HCT116 (cell line): ENCODE data around the gene ROBO1. TPM values are rescaled to one million over a fixed set of nuclear protein-coding genes. Genes with fewer than 3 reads are reported as not detected.
A peak's percentile ranks its signal among the peaks of the same experiment; 100 is the strongest.

Experiments
- ATAC-seq: fragments of 200-7000 bp; cut with Tn5 transposase; 2 replicates; pipeline ENCODE4 v1.9.1; 2020; ENCODE audit warnings: mild to moderate bottlenecking, moderate library complexity
- BruUV-seq: library from RNA; stranded (reverse); fragments of 400-500 nt; replicated peaks from 2 replicates; lab custom pipeline; 2021; lab: Mats Ljungman, UMichigan
- CTCF ChIA-PET: fragments of 300-600 bp; sonication (Branson Sonifier 250); formaldehyde crosslinking; loops from one replicate; lab custom pipeline; 2021; ENCODE audit warnings: antibody characterized with exemption; lab: Charles Lee
- POLR2A ChIA-PET: fragments of 300-600, 350-600 bp; sonication (Branson Sonifier 250); formaldehyde crosslinking; loops from one replicate; lab custom pipeline; 2021; ENCODE audit warnings: antibody characterized with exemption; lab: Charles Lee
- RAD21 ChIA-PET, 2 experiments: fragments of 300-600 bp; sonication (Branson Sonifier 250); formaldehyde crosslinking; loops; one replicate each; lab custom pipeline; 2023; ENCODE audit warnings: low total read pairs in 2 of 2; ENCODE audit not compliant: uncharacterized antibody in 2 of 2, unreplicated experiment in 2 of 2, low non-redundant PET in 1 of 2; lab: Charles Lee
- DNase-seq: peaks from one replicate; pipeline ENCODE4 v3.0.0-alpha.2; 2010; ENCODE audit warnings: low read depth, low spot score
- H2AFZ ChIP-seq: fragments of 200-600 bp; shearing (Covaris generic), sonication (generic); 2 replicates; pipeline ENCODE4 v1.6.1; 2017; ENCODE audit warnings: low read depth, mixed run types, mixed read lengths, antibody characterized with exemption, low read length; ENCODE audit not compliant: poor library complexity, severe bottlenecking
- H3K27ac ChIP-seq: 2 replicates; pipeline ENCODE4 v1.5.1; 2012; ENCODE audit warnings: low read depth, low read length
- H3K27me3 ChIP-seq: fragments of 200-600 bp; sonication (generic); 2 replicates; pipeline ENCODE4 v1.6.1; 2016; ENCODE audit warnings: mixed run types, low read length, mixed read lengths; ENCODE audit not compliant: insufficient read depth
- H3K36me3 ChIP-seq, 2 experiments: fragments of 200-500 bp in 1 of 2; fragments of 200-600 bp in 1 of 2; sonication (Bioruptor generic) in 1 of 2; sonication (generic) in 1 of 2; 2 replicates each; pipeline versions ENCODE4 v1.5.1 to v1.6.1; 2014 to 2016; ENCODE audit warnings: low read length in 2 of 2, inconsistent platforms in 1 of 2, mixed read lengths in 1 of 2, mixed run types in 1 of 2; ENCODE audit not compliant: insufficient read depth in 2 of 2, control insufficient read depth in 1 of 2
- H3K4me1 ChIP-seq, 2 experiments: fragments of 200-600 bp in 1 of 2; sonication (generic) in 1 of 2; 2 replicates each; pipeline versions ENCODE4 v1.5.1 to v1.6.1; 2012 to 2017; ENCODE audit warnings: low read length in 2 of 2, inconsistent platforms in 1 of 2, mild to moderate bottlenecking in 1 of 2, mixed read lengths in 1 of 2, mixed run types in 1 of 2, moderate library complexity in 1 of 2; ENCODE audit not compliant: insufficient read depth in 2 of 2, control insufficient read depth in 1 of 2
- H3K4me2 ChIP-seq: fragments of 200-600 bp; sonication (generic); 2 replicates; pipeline ENCODE4 v1.6.1; 2017; ENCODE audit warnings: mixed run types, low read length, mixed read lengths
- H3K4me3 ChIP-seq, 2 experiments: fragments of 200-600 bp in 1 of 2; sonication (generic) in 1 of 2; replicated peaks in 1 of 2; 2 replicates each; pipeline ENCODE4 v1.5.1; 2011 to 2016; ENCODE audit warnings: low read length in 2 of 2, control low read depth in 1 of 2, low read depth in 1 of 2, mild to moderate bottlenecking in 1 of 2, mixed read lengths in 1 of 2, mixed run types in 1 of 2
- H3K79me2 ChIP-seq: fragments of 200-600 bp; sonication (generic); 2 replicates; pipeline ENCODE4 v1.6.1; 2017; ENCODE audit warnings: mild to moderate bottlenecking, mixed run types, low read length, moderate library complexity, mixed read lengths; ENCODE audit not compliant: insufficient read depth
- H3K9ac ChIP-seq: fragments of 200-600 bp; sonication (generic); 2 replicates; pipeline ENCODE4 v1.6.1; 2016; ENCODE audit warnings: low read length, mixed read lengths
- H3K9me2 ChIP-seq: fragments of 200-600 bp; sonication (generic), shearing (Covaris generic); 2 replicates; pipeline ENCODE4 v1.6.1; 2017; ENCODE audit warnings: mixed run types, mild to moderate bottlenecking, moderate library complexity; ENCODE audit not compliant: insufficient read depth
- H3K9me3 ChIP-seq, 2 experiments: fragments of 200-500 bp in 1 of 2; fragments of 200-600 bp in 1 of 2; sonication (Bioruptor generic) in 1 of 2; sonication (generic) in 1 of 2; 2 replicates each; pipeline ENCODE4 v1.6.1; 2014 to 2017; ENCODE audit warnings: low read length in 2 of 2, mixed read lengths in 2 of 2, inconsistent platforms in 1 of 2, low read depth in 1 of 2, mild to moderate bottlenecking in 1 of 2, mixed run types in 1 of 2, moderate library complexity in 1 of 2; ENCODE audit not compliant: control insufficient read depth in 1 of 2, insufficient read depth in 1 of 2
- H4K20me1 ChIP-seq: fragments of 200-600 bp; sonication (generic), shearing (Covaris generic); 2 replicates; pipeline ENCODE4 v1.6.1; 2017; ENCODE audit warnings: mixed run types, mild to moderate bottlenecking, moderate library complexity; ENCODE audit not compliant: insufficient read depth
- ATF3 ChIP-seq: IDR thresholded peaks from 2 replicates; pipeline ENCODE4 v1.6.1; 2012
- CBX3 ChIP-seq: IDR thresholded peaks from 2 replicates; pipeline ENCODE4 v1.6.1; 2012; ENCODE audit warnings: low read depth
- CEBPB ChIP-seq: IDR thresholded peaks from 2 replicates; pipeline ENCODE4 v1.6.1; 2012; ENCODE audit warnings: low read depth
- CTCF ChIP-seq, 3 experiments: fragments of 200-600 bp in 1 of 3; sonication (generic) in 1 of 3; IDR thresholded peaks in 2 of 3; conservative IDR thresholded peaks in 1 of 3; 2 replicates each; pipeline ENCODE4 v1.5.1; 2012 to 2017; ENCODE audit warnings: low read depth in 2 of 3, low read length in 2 of 3, antibody characterized with exemption in 1 of 3, borderline replicate concordance in 1 of 3, control low read depth in 1 of 3, mild to moderate bottlenecking in 1 of 3, mixed read lengths in 1 of 3, mixed run types in 1 of 3, moderate library complexity in 1 of 3; ENCODE audit not compliant: insufficient read depth in 1 of 3
- EGR1 ChIP-seq: IDR thresholded peaks from 2 replicates; pipeline ENCODE4 v1.6.1; 2012; ENCODE audit warnings: low read depth
- ELF1 ChIP-seq: IDR thresholded peaks from 2 replicates; pipeline ENCODE4 v1.6.1; 2012; ENCODE audit warnings: low read depth, borderline replicate concordance
- EZH2 ChIP-seq: fragments of 200-600 bp; sonication (generic); IDR thresholded peaks from 2 replicates; pipeline ENCODE4 v1.6.1; 2017; ENCODE audit warnings: antibody characterized with exemption, mixed run types
- FOSL1 ChIP-seq: IDR thresholded peaks from 2 replicates; pipeline ENCODE4 v1.6.1; 2012; ENCODE audit warnings: low read depth
- JUND ChIP-seq: IDR thresholded peaks from 2 replicates; pipeline ENCODE4 v1.6.1; 2012
- MAX ChIP-seq: IDR thresholded peaks from 2 replicates; pipeline ENCODE4 v1.6.1; 2012
- POLR2AphosphoS5 ChIP-seq: IDR thresholded peaks from 2 replicates; pipeline ENCODE4 v1.6.1; 2011; ENCODE audit warnings: mild to moderate bottlenecking, low read depth, low read length, moderate library complexity
- RAD21 ChIP-seq: IDR thresholded peaks from 2 replicates; pipeline ENCODE4 v1.6.1; 2012; ENCODE audit warnings: low read depth, mild to moderate bottlenecking
- SIN3A ChIP-seq: IDR thresholded peaks from 2 replicates; pipeline ENCODE4 v1.6.1; 2012; ENCODE audit warnings: low read depth
- SRF ChIP-seq: IDR thresholded peaks from 2 replicates; pipeline ENCODE4 v1.6.1; 2012; ENCODE audit warnings: low read depth
- TCF7L2 ChIP-seq: IDR thresholded peaks from 2 replicates; pipeline ENCODE4 v1.7.0; 2011; ENCODE audit warnings: borderline replicate concordance, inconsistent platforms; ENCODE audit not compliant: insufficient read depth, insufficient read length; ENCODE audit errors: extremely low read depth
- YY1 ChIP-seq: IDR thresholded peaks from 2 replicates; pipeline ENCODE4 v1.6.1; 2011; ENCODE audit warnings: low read length, low read depth, moderate library complexity, mild to moderate bottlenecking; ENCODE audit not compliant: insufficient replicate concordance; ENCODE audit errors: extremely low read depth
- ZBTB33 ChIP-seq: IDR thresholded peaks from 2 replicates; pipeline ENCODE4 v1.6.1; 2011; ENCODE audit warnings: mild to moderate bottlenecking, low read length, moderate library complexity; ENCODE audit not compliant: insufficient replicate concordance; ENCODE audit errors: extremely low read depth
- ZNF274 ChIP-seq: fragments of 200-500 bp; sonication (Bioruptor generic); IDR thresholded peaks from 2 replicates; pipeline ENCODE4 v1.6.1; 2014; ENCODE audit warnings: mild to moderate bottlenecking, low read depth, low read length, inconsistent platforms
- intact Hi-C: fragments of 100-400 bp; cut with micrococcal nuclease; formaldehyde crosslinking; loops from 2 replicates; pipeline ENCODE4 v1.10.0; 2022
- total RNA-seq: library from RNA; stranded (reverse); gene quantifications from one replicate; pipeline ENCODE4 v1.2.1, GENCODE V29; 2021; ENCODE audit not compliant: unreplicated experiment

Gene ROBO1
- total RNA-seq, 1 experiment from 2014 or later: 0.27 TPM

- intact Hi-C loops: loop anchor here (2.0 kb wide), 1 partner anchor 839 kb away; no protein-coding TSS in a partner anchor
- no TSS peak for BruUV-seq
These were observed 270.2 kb downstream of the ROBO1 start for GRCh38 chr3:79497447-79498111.

More at GRCh38 chr3:79497447-79498111, 270.2 kb downstream of the ROBO1 start:
- Histone ChIP-seq H3K4me2 (no peak overlapping the region), H2AFZ (no peak overlapping the region), H3K27ac (no peak overlapping the region), H3K9ac (no peak overlapping the region), H3K9me2 (no peaks in the 10 kb centered on the region), H4K20me1 (no peaks in the 10 kb centered on the region), H3K9me3 (peaks cover 0 to 5% of the 10 kb centered on the region in 2 experiments; a peak in 3 of 4 replicates), H3K4me1 (no peaks in the 10 kb centered on the region), H3K27me3 (no peaks in the 10 kb centered on the region), H3K79me2 (no peaks in the 10 kb centered on the region), H3K4me3 (no peak overlapping the region), H3K36me3 (no peaks in the 10 kb centered on the region)
- TF ChIP-seq POLR2AphosphoS5: no peak
- no peak for TF ChIP-seq CEBPB
- no peak for TF ChIP-seq FOSL1
- TF ChIP-seq EZH2: no peak
- TF ChIP-seq SRF: no peak
- TF ChIP-seq CTCF (IDR thresholded peaks at IDR 0.05 in 2 of 3, conservative IDR thresholded peaks at IDR 0.05 in 1 of 3; ENCODE audit: borderline replicate concordance in 1 of 3, insufficient read depth in 1 of 3, low read depth in 2 of 3, low read length in 2 of 3): peak in 2 of 3 experiments; percentile 47 to 57; a peak in 4 of 6 replicates
- no peak for TF ChIP-seq SIN3A
- peak; percentile 17; the same call in 1 of the 2 replicates for TF ChIP-seq RAD21
- TF ChIP-seq ATF3: no peak
- TF ChIP-seq EGR1: no peak
- TF ChIP-seq JUND: no peak
- TF ChIP-seq ZNF274: no peak
- no peak for TF ChIP-seq YY1
- no peak for TF ChIP-seq CBX3
- TF ChIP-seq ZBTB33: no peak
- TF ChIP-seq TCF7L2: no peak
- no peak for TF ChIP-seq MAX
- TF ChIP-seq ELF1: no peak
- ATAC-seq (no peak), DNase-seq (no peak)
- ChIA-PET POLR2A (no interaction called here), CTCF (no interaction called here), RAD21 (no interaction called here)
